ENCODE results near the gene SYT13.

Gene SYT13

DNA sequence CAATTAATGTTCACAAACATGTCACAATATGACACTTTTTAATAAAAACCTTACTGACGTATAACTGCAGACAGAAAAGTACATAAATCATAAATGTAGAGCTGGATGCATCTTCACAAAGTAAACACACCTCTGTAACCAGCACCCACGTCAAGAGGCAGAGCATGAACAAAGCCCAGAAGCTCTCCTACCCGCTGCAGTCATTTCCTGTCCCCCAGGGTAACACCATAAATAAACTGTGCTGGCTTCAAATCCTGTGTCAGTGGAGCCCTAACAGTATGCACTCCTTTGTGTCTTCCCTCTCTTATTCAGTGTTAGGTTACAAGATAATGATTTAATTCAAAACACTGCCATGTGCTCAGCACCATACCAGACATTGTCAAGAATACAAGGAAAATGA is 5.7 kb downstream of the SYT13 start:
- no peak for TF ChIP-seq JUND (IDR thresholded peaks at IDR 0.05; ENCODE audit: low read depth)
- in situ Hi-C loops (cut with HindIII; ENCODE audit: low pct_unique_long_range_greater_than_20kb, low sequenced_read_pairs): no loop called here
- DNase-seq (ENCODE audit: low read depth in 1 of 2, low spot score in 1 of 2): no peak

DNA sequence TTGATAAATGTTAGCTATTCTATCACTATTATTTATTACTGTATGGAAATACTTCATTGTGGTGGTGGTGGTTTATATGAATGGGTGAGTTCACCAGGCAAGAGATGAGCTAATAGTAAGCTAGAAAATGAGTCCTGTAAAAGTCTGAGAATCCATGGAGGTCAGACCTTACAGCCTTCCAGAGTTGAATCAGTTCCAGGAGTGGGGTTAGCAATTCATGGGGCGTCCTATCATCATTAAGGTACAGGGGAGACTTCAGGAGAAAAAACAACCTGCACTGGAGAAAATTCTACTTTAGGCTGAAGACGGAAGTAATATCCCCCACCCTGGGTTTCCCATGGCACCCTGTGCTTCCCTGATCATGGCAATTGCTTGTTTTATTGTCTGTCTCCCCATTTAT is 6.5 kb downstream of the SYT13 start:
- TF ChIP-seq JUND (IDR thresholded peaks at IDR 0.05; ENCODE audit: low read depth): no peak
- DNase-seq (ENCODE audit: low read depth in 1 of 2, low spot score in 1 of 2): no peak
- in situ Hi-C loops (cut with HindIII; ENCODE audit: low pct_unique_long_range_greater_than_20kb, low sequenced_read_pairs): no loop called here

- DNase-seq (ENCODE audit: low read depth in 1 of 2, low spot score in 1 of 2): no peak
- in situ Hi-C loops (cut with HindIII; ENCODE audit: low pct_unique_long_range_greater_than_20kb, low sequenced_read_pairs): no loop called here
- TF ChIP-seq JUND (IDR thresholded peaks at IDR 0.05; ENCODE audit: low read depth): no peak
Measured at GRCh38 chr11:45278714-45279113, 7.4 kb downstream of the SYT13 start.

- in situ Hi-C loops (cut with HindIII; ENCODE audit: low pct_unique_long_range_greater_than_20kb, low sequenced_read_pairs): no loop called here
- DNase-seq (ENCODE audit: low read depth in 1 of 2, low spot score in 1 of 2): peak in 1 of 2 experiments; percentile 24
- TF ChIP-seq JUND (IDR thresholded peaks at IDR 0.05; ENCODE audit: low read depth): no peak
Measured at GRCh38 chr11:45275828-45276227, 10.3 kb downstream of the SYT13 start.

GRCh38 chr11:45274206-45274605 is 11.9 kb downstream of the SYT13 start:
- in situ Hi-C loops (cut with HindIII; ENCODE audit: low pct_unique_long_range_greater_than_20kb, low sequenced_read_pairs): no loop called here
- DNase-seq (ENCODE audit: low read depth in 1 of 2, low spot score in 1 of 2): no peak
- no peak for TF ChIP-seq JUND (IDR thresholded peaks at IDR 0.05; ENCODE audit: low read depth)

DNA sequence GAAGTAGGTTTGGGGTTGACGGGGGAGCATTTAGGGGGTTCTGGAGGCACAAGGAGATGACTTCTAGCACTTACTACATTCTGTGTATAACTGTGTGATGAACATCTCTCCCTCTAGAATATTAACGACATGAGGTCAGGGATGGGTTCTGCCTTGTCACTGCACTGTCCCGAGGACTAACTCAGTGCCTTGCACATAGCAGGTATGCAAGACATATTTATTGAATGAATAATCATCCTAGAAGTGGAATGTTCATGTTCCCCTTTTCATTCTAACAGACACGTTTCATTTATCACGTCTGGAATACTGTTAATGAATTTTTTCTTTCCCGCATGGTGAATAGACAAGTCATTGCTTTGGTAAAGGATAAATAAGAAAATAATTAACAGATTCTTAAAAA is 12.6 kb downstream of the SYT13 start:
- DNase-seq (ENCODE audit: low read depth in 1 of 2, low spot score in 1 of 2): no peak

DNA sequence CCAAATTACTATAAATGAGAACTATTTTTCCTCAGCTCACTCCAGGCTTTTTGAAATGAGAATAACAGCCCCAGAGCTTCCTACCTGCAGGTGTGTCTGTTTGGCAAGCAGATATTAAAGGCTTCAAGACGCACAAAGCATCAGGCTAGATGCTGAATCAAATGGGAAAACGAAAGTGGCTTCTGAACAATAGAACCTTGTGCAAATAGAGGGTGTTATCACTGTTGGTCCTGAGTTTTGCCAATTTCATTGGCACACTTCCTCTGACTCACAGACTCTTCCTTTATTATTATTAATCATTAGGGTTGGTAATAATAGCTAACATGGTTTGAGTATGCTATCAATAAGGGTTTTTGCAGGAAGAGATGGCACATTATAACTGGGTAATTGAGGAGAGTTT is 13.4 kb downstream of the SYT13 start:
- no peak for DNase-seq (ENCODE audit: low read depth in 1 of 2, low spot score in 1 of 2)

More for the DNA sequence above, 12.6 kb downstream of the SYT13 start:
- in situ Hi-C loops (cut with HindIII; ENCODE audit: low pct_unique_long_range_greater_than_20kb, low sequenced_read_pairs): no loop called here
- TF ChIP-seq JUND (IDR thresholded peaks at IDR 0.05; ENCODE audit: low read depth): no peak

DNA sequence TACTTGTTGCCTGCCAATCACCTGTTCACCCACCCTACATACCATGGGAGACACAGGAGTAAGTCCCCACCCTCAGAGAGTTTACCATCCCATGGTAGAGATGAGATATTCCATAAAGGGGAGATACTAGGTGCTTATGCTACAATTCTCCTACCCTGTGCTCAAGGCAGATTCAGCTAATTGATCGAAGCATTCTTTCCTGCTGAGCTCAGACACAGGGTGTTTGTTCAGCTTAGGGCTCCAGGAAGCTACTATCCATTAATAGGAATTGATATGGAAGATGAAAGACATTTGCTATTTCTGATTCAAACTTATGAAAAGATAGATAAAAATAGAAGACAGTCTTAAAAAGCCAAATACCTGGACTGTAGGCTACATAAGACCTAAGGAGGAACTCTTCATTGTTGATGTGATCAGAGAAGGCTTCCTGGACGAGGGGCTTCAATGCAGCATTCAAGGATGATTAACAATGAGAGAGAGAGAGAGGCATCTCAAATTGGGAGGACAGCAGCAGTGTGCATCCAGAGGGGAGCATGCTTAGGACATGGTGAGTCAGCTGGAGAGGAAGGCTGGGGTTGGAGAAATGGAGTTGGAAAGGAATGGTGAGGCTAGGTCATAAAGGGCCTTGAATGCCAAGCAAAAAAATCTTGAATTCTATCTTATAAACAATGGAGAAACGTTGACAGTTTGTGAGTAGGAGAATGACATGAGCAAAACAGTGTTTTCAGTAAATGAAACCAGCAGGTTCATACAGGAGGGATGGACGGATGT is 15.0 kb downstream of the SYT13 start:
- in situ Hi-C loops (cut with HindIII; ENCODE audit: low pct_unique_long_range_greater_than_20kb, low sequenced_read_pairs): no loop called here
- DNase-seq (ENCODE audit: low read depth in 1 of 2, low spot score in 1 of 2): no peak
- TF ChIP-seq JUND (IDR thresholded peaks at IDR 0.05; ENCODE audit: low read depth): no peak

More for the DNA sequence above, 13.4 kb downstream of the SYT13 start:
- no peak for TF ChIP-seq JUND (IDR thresholded peaks at IDR 0.05; ENCODE audit: low read depth)
- in situ Hi-C loops (cut with HindIII; ENCODE audit: low pct_unique_long_range_greater_than_20kb, low sequenced_read_pairs): no loop called here

DNA sequence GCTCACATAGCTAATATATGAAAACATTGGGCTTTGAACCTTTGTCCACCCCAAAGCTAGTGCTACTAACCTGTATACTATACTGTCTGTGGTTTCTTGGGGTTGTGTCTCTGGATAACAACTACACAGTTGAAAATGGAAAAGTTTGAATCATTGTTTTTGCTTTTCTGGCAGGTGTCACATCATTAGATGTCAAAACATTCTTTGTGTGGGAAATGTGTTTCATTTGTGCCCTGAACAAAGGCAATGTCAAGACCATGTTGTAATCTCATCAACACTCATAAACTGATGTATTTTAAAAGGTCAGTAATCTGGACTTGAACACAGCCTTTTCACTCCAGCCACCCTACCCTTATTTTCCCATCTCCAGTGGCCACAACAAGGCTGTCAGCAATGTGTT is 16.5 kb downstream of the SYT13 start:
- DNase-seq (ENCODE audit: low read depth in 1 of 2, low spot score in 1 of 2): no peak
- in situ Hi-C loops (cut with HindIII; ENCODE audit: low pct_unique_long_range_greater_than_20kb, low sequenced_read_pairs): no loop called here
- no peak for TF ChIP-seq JUND (IDR thresholded peaks at IDR 0.05; ENCODE audit: low read depth)

DNA sequence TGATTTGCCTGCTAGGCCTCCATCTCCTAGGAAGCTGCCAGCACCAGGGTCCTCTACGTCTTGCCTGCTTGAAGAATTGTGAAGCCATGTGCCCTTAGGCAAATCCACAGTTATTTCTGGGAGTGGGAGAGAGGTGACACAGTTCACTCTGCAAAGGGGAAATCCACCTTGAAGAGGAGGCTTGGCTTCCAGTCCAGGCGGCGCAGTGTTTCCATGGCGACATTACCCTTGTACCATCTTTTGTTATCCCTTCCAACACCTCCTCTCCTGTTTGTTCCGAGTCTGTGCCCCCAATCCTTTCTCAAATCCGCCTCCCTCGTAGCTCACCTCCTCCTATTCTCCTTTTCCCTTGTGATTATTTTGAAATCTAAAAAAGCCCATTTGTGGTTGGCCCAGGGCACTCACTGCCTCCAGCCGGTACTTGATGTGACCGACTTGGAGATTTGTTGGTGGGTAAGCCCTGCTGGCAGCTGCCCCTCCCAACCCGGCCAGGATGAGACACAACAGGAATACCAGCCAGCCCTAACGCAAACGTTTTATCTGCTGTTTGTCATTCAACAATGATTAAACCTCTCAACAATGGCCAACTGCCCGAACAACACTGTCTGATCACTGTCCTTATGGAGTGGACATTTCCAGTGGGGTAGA is 18.4 kb downstream of the SYT13 start:
- in situ Hi-C loops (cut with HindIII; ENCODE audit: low pct_unique_long_range_greater_than_20kb, low sequenced_read_pairs): no loop called here

GRCh38 chr11:45267052-45267451 is 19.1 kb downstream of the SYT13 start:
- in situ Hi-C loops (cut with HindIII; ENCODE audit: low pct_unique_long_range_greater_than_20kb, low sequenced_read_pairs): no loop called here
- peak in 1 of 2 experiments; percentile 30 for DNase-seq (ENCODE audit: low read depth in 1 of 2, low spot score in 1 of 2)
- TF ChIP-seq JUND (IDR thresholded peaks at IDR 0.05; ENCODE audit: low read depth): no peak

More for the DNA sequence above, 18.4 kb downstream of the SYT13 start:
- TF ChIP-seq JUND (IDR thresholded peaks at IDR 0.05; ENCODE audit: low read depth): no peak
- no peak for DNase-seq (ENCODE audit: low read depth in 1 of 2, low spot score in 1 of 2)

DNA sequence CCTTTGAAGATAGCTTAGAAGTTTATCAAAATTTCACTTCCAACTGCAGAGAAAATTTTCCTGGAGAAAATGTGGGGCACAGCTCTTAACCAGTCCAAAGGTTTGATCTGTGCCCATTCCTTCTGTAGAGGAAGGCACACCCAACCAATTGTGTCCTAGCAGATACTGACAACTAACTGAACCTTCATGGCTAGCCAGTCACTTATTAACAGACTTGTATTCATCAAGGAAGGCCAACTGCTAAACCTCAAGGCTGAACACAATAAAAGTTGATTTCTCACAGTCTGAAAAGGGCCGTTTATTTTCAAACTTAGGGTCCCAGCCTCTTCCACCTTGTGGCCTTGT is 19.5 kb downstream of the SYT13 start:
- no peak for TF ChIP-seq JUND (IDR thresholded peaks at IDR 0.05; ENCODE audit: low read depth)
- DNase-seq (ENCODE audit: low read depth in 1 of 2, low spot score in 1 of 2): no peak
- in situ Hi-C loops (cut with HindIII; ENCODE audit: low pct_unique_long_range_greater_than_20kb, low sequenced_read_pairs): no loop called here

GRCh38 chr11:45265969-45266675 is 20.0 kb downstream of the SYT13 start:
- DNase-seq (ENCODE audit: low read depth in 1 of 2, low spot score in 1 of 2): no peak
- in situ Hi-C loops (cut with HindIII; ENCODE audit: low pct_unique_long_range_greater_than_20kb, low sequenced_read_pairs): no loop called here
- TF ChIP-seq JUND (IDR thresholded peaks at IDR 0.05; ENCODE audit: low read depth): no peak
